Neuronal stem cell (in vitro differentiated cells): ENCODE measurements around the gene SCN11A.
A peak's percentile ranks its signal among the peaks of the same experiment; 100 is the strongest.

Experiments
- DNase-seq: peaks from one replicate; pipeline ENCODE4 v3.0.0-alpha.2; 2013; ENCODE audit warnings: low spot score
- H2AFZ ChIP-seq: one replicate; pipeline ENCODE4 v1.6.1; 2013; ENCODE audit warnings: mild to moderate bottlenecking, low read length, inconsistent platforms
- H2AK5ac ChIP-seq: 2 replicates; pipeline ENCODE4 v1.6.1; 2013; ENCODE audit warnings: low read depth, mild to moderate bottlenecking, inconsistent platforms, low read length, moderate library complexity, mixed read lengths
- H2BK120ac ChIP-seq: 2 replicates; pipeline ENCODE4 v1.6.1; 2013; ENCODE audit warnings: low read depth, mild to moderate bottlenecking, inconsistent platforms, low read length, moderate library complexity, mixed read lengths
- H2BK12ac ChIP-seq: one replicate; pipeline ENCODE4 v1.6.1; 2013; ENCODE audit warnings: low read length, inconsistent platforms
- H2BK15ac ChIP-seq: 2 replicates; pipeline ENCODE4 v1.6.1; 2013; ENCODE audit warnings: mild to moderate bottlenecking, low read length, inconsistent platforms, mixed read lengths
- H2BK5ac ChIP-seq: one replicate; pipeline ENCODE4 v1.6.1; 2013; ENCODE audit warnings: inconsistent platforms, mild to moderate bottlenecking, low read length, moderate library complexity
- H3K14ac ChIP-seq: one replicate; pipeline ENCODE4 v1.6.1; 2013; ENCODE audit warnings: low read length, inconsistent platforms
- H3K18ac ChIP-seq: 2 replicates; pipeline ENCODE4 v1.6.1; 2013; ENCODE audit warnings: low read length, inconsistent platforms
- H3K23ac ChIP-seq: 2 replicates; pipeline ENCODE4 v1.6.1; 2013; ENCODE audit warnings: low read depth, mild to moderate bottlenecking, mixed read lengths, low read length, inconsistent platforms; ENCODE audit not compliant: poor library complexity
- H3K27ac ChIP-seq: replicated peaks from 3 replicates; pipeline ENCODE4 v1.5.1; 2013; ENCODE audit warnings: low read length, inconsistent platforms
- H3K27me3 ChIP-seq, 3 experiments: 2 replicates each; pipeline ENCODE4 v1.6.1; 2013; ENCODE audit warnings: low read length in 3 of 3, mild to moderate bottlenecking in 2 of 3, inconsistent platforms in 1 of 3, low read depth in 1 of 3, mixed read lengths in 1 of 3, moderate library complexity in 1 of 3; ENCODE audit not compliant: control insufficient read depth in 3 of 3, insufficient read depth in 3 of 3
- H3K36me3 ChIP-seq, 2 donors: replicated peaks in 1 of 2; 2 replicates each; pipeline ENCODE4 v1.6.1; 2013; ENCODE audit warnings: low read length in 2 of 2; ENCODE audit not compliant: control insufficient read depth in 2 of 2, insufficient read depth in 2 of 2
- H3K4ac ChIP-seq: 2 replicates; pipeline ENCODE4 v1.6.1; 2013; ENCODE audit warnings: inconsistent platforms, mild to moderate bottlenecking, low read length, moderate library complexity
- H3K4me1 ChIP-seq, 2 donors: 1 replicate in 1 of 2; 2 replicates in 1 of 2; pipeline ENCODE4 v1.6.1; 2013; ENCODE audit warnings: low read length in 2 of 2, low read depth in 1 of 2; ENCODE audit not compliant: control insufficient read depth in 2 of 2, insufficient read depth in 1 of 2
- H3K4me2 ChIP-seq: one replicate; pipeline ENCODE4 v1.6.1; 2013; ENCODE audit warnings: mild to moderate bottlenecking, low read length, inconsistent platforms; ENCODE audit not compliant: insufficient read depth, poor library complexity, severe bottlenecking
- H3K4me3 ChIP-seq, 2 donors: 2 replicates each; pipeline ENCODE4 v1.5.1; 2013; ENCODE audit warnings: low read length in 2 of 2, mild to moderate bottlenecking in 2 of 2, inconsistent platforms in 1 of 2, moderate library complexity in 1 of 2
- H3K79me1 ChIP-seq: one replicate; pipeline ENCODE4 v1.6.1; 2013; ENCODE audit warnings: low read depth, mild to moderate bottlenecking, inconsistent platforms, low read length, moderate library complexity
- H3K9ac ChIP-seq: one replicate; pipeline ENCODE4 v1.6.1; 2013; ENCODE audit warnings: mild to moderate bottlenecking, low read depth, low read length, inconsistent platforms; ENCODE audit not compliant: poor library complexity
- H3K9me3 ChIP-seq, 2 donors: replicated peaks in 1 of 2; 2 replicates each; pipeline versions ENCODE3 to v1.6.1; 2013; ENCODE audit warnings: low read length in 2 of 2, mild to moderate bottlenecking in 2 of 2, inconsistent platforms in 1 of 2, low read depth in 1 of 2, mixed read lengths in 1 of 2, moderate library complexity in 1 of 2; ENCODE audit not compliant: control insufficient read depth in 2 of 2, insufficient read depth in 1 of 2
- H4K8ac ChIP-seq: one replicate; pipeline ENCODE4 v1.6.1; 2013; ENCODE audit warnings: low read depth, mild to moderate bottlenecking, inconsistent platforms, low read length, moderate library complexity
- H4K91ac ChIP-seq: one replicate; pipeline ENCODE4 v1.6.1; 2013; ENCODE audit warnings: low read length, low read depth, mild to moderate bottlenecking, inconsistent platforms; ENCODE audit not compliant: poor library complexity
- WGBS, 2 donors: extraction: QIAGEN DNeasy Blood & Tissue Kit; methylation state at CpG; one replicate each; pipeline ENCODE4 v1.1.7; 2013; ENCODE audit warnings: missing lambda C conversion rate in 2 of 2, mixed read lengths in 1 of 2; ENCODE audit not compliant: insufficient read length in 2 of 2, insufficient replicate concordance in 1 of 2; ENCODE audit errors: extremely low coverage in 2 of 2; 5-methylcytosine and 5-hydroxymethylcytosine counted together

SCN11A gene

DNA sequence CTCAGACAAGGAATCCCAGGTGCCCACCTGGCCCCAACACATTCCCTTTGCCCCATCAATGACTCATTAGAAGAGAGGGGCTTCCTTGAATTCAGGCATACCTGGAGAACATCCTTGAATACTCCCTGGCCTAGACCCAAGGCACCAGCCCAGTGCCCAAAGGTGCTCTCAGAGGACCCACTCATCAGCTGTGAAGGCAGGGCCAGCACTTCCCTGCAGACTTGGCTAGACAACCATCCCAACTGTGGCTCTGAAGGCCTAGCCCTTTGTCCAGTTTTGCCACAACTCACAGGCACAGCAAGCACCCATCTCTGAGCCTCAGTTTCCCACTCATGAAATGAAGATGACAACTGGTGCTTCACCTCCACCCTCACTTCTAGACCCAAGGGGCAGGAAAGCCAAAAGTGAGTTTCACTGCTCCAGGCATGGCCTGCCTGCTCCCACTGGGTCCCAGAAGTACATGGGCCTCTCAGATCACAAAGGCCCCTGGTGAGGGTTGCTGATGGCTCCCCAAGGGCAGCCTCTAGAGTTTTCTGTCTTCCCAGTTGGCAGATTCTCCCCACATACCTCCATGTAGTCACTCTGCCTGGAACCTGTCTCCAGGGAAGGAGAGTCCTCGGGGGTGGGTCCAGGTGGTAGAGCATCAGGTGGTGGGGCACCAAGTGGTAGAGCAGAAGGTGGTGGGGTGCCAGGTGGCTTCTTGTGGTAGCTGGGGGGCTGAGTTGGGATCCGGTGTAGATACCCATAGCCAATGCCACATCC is 48.2 kb upstream of the SCN11A start:
- Histone ChIP-seq H4K91ac (no peak overlapping the region), H3K4me2 (no peak overlapping the region), H2BK12ac (no peak overlapping the region), H2BK15ac (no peak overlapping the region), H3K27ac (no peak overlapping the region), H3K9ac (no peak overlapping the region), H3K4me1 (peaks cover 0 to 11% of the 10 kb centered on the region in 2 donors), H3K4me3 (no peak overlapping the region), H3K4ac (no peak overlapping the region), H3K27me3 (no peaks in the 10 kb centered on the region), H2AK5ac (no peak overlapping the region), H3K18ac (no peak overlapping the region), H2BK5ac (no peak overlapping the region), H3K36me3 (peaks cover 32 to 83% of the 10 kb centered on the region in 2 donors), H3K14ac (no peak overlapping the region), H2BK120ac (no peak overlapping the region), H3K9me3 (no peaks in the 10 kb centered on the region), H3K23ac (no peak overlapping the region), H3K79me1 (peaks cover 8% of the 10 kb centered on the region), H2AFZ (no peak overlapping the region), H4K8ac (no peak overlapping the region)
- no peak for DNase-seq
- WGBS, 2 donors: no CpG with 5 or more reads among the region's 2 CpGs

DNA sequence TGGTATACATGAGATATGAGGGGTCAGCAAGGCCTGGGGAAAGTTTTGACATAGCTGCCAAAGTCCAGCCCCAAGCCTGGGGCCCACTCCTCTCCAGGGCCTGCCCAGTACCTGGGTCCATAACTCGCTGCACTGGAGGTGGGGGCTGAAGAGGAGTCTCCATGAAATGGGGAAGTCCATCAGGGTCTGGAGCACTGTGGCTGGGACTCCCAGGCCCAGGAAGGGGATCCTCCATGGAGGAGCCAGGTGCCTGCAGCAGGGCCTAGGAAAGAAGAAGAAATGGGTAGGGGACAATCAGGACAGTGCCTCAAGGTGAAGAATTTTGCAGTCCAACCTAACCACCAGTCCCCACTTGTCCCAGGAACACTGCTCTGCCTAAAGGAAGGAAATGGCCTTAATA is 47.5 kb upstream of the SCN11A start:
- Histone ChIP-seq H3K9ac (no peak overlapping the region), H3K18ac (no peak overlapping the region), H3K9me3 (no peaks in the 10 kb centered on the region), H2AK5ac (no peak overlapping the region), H2BK15ac (no peak overlapping the region), H3K14ac (no peak overlapping the region), H3K36me3 (peaks cover 38 to 89% of the 10 kb centered on the region in 2 donors), H2AFZ (no peak overlapping the region), H2BK120ac (no peak overlapping the region), H2BK12ac (no peak overlapping the region), H3K27ac (no peak overlapping the region), H3K4ac (no peak overlapping the region), H3K4me1 (peaks cover 0 to 11% of the 10 kb centered on the region in 2 donors), H3K27me3 (no peaks in the 10 kb centered on the region), H3K79me1 (peaks cover 8% of the 10 kb centered on the region), H3K4me3 (no peak overlapping the region), H3K4me2 (no peak overlapping the region), H4K91ac (no peak overlapping the region), H2BK5ac (no peak overlapping the region), H3K23ac (no peak overlapping the region), H4K8ac (no peak overlapping the region)
- no CpG with 5 or more reads among the region's 1 CpG for whole genome bisulfite sequencing, 2 donors
- no peak for DNase-seq

DNA sequence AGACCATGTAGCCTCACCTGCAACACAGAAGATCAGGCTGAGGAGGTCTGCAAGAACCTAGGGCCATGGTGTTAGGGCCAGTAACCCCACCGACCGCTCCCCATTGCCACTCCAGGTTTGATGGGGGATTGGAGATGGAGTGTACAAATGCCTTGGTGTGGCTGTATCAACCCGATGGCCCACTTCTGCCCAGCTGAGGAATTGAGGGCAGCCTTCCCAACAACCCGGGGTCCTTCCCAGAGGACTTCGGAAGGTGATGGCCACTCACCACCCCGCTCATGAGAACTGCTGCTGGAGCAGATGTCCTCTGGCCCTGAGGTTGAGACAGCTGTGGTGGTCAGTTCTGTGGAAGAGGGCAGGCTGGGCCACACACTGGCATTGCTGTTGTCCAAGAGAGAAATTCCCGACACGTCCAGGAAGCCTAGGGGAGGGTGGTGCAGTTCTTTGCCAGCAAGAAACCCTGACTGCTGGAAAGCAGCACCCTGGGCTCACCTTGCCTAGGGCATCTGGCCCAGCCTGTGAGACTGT is 46.8 kb upstream of the SCN11A start:
- Histone ChIP-seq H3K14ac (no peak overlapping the region), H2AK5ac (no peak overlapping the region), H3K4ac (no peak overlapping the region), H3K4me2 (no peak overlapping the region), H4K8ac (no peak overlapping the region), H3K27me3 (no peaks in the 10 kb centered on the region), H3K4me1 (peaks cover 0 to 11% of the 10 kb centered on the region in 2 donors), H2BK120ac (no peak overlapping the region), H3K27ac (no peak overlapping the region), H4K91ac (no peak overlapping the region), H3K36me3 (peaks cover 41 to 96% of the 10 kb centered on the region in 2 donors), H3K23ac (peak overlapping the region; percentile 69), H3K79me1 (peaks cover 8% of the 10 kb centered on the region), H3K9ac (no peak overlapping the region), H2BK5ac (no peak overlapping the region), H3K4me3 (no peak overlapping the region), H2AFZ (no peak overlapping the region), H2BK15ac (no peak overlapping the region), H2BK12ac (no peak overlapping the region), H3K9me3 (no peaks in the 10 kb centered on the region), H3K18ac (no peak overlapping the region)
- no peak for DNase-seq
- no CpG with 5 or more reads among the region's 8 CpGs for WGBS, 2 donors

DNA sequence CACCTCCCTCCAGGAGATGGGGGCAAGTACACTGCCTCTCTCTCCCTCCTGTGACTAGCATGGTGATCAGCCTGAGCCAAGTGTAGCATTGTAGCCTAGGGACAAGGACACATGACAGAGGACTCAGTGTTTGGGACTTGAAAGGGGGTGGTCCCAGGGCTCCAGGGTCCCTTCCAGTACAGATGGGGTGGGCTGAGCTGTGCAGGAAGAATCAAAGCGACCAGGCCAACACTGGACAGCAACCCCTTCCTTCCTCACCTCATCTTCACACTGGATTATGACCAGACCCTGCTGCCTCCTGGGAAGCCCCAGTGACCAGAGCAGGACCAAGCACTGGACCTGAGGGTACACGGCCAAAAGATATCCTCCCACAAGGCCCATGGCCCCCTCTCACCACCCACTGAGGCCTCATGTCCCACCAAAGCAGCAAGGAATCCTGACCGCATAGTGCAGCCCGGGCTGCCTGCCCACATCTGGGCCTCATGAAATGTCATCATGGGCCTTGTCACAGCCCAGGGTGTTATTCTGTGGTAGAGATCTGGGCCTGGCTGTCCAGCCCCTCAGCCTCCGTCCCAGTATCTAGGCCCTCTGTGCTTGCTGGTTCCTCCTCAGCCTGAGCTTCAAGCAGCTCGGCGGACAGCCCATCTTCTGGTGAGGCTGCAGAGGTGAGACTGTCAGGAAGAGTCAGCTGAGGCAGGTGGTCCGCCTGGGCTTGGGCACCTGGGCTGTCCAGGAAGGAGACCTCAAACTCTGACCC is 46.1 kb upstream of the SCN11A start:
- Histone ChIP-seq H2BK120ac (no peak overlapping the region), H3K4me3 (no peak overlapping the region), H4K91ac (no peak overlapping the region), H3K9me3 (no peaks in the 10 kb centered on the region), H2BK5ac (no peak overlapping the region), H3K79me1 (peaks cover 8% of the 10 kb centered on the region), H3K9ac (no peak overlapping the region), H3K18ac (no peak overlapping the region), H2AFZ (no peak overlapping the region), H3K4me2 (no peak overlapping the region), H2AK5ac (no peak overlapping the region), H4K8ac (no peak overlapping the region), H3K4me1 (peaks cover 0 to 11% of the 10 kb centered on the region in 2 donors), H2BK12ac (no peak overlapping the region), H3K27me3 (no peaks in the 10 kb centered on the region), H3K23ac (peak overlapping the region; percentile 69), H3K36me3 (peaks cover 43 to 100% of the 10 kb centered on the region in 2 donors), H3K4ac (no peak overlapping the region), H3K14ac (no peak overlapping the region), H3K27ac (no peak overlapping the region), H2BK15ac (no peak overlapping the region)
- DNase-seq: no peak
- no CpG with 5 or more reads among the region's 8 CpGs for WGBS, 2 donors
